A673 (cell line): Measurements from ENCODE around the gene CLUH. TPM values are rescaled to one million over a fixed set of nuclear protein-coding genes. Genes with fewer than 3 reads are reported as not detected.
A peak's percentile ranks its signal among the peaks of the same experiment; 100 is the strongest.

Experiments used
- BruUV-seq: library from RNA; stranded (reverse); fragments of 400-500 nt; replicated peaks from 2 replicates; lab custom pipeline; 2021; lab: Mats Ljungman, UMichigan
- CTCF ChIA-PET: fragments of 300-600 bp; sonication (Branson Sonifier 250); formaldehyde crosslinking; loops from one replicate; lab custom pipeline; 2022; ENCODE audit warnings: antibody characterized with exemption; lab: Charles Lee
- POLR2A ChIA-PET: fragments of 300-600 bp; sonication (Branson Sonifier 250); formaldehyde crosslinking; loops from one replicate; lab custom pipeline; 2022; ENCODE audit warnings: antibody characterized with exemption; ENCODE audit not compliant: low non-redundant PET; lab: Charles Lee
- DNase-seq: peaks from one replicate; pipeline ENCODE4 v3.0.0-alpha.2; 2015; ENCODE audit warnings: low spot score
- H3K27ac ChIP-seq: fragments of 200-600 bp; sonication (generic); 2 replicates; pipeline ENCODE4 v1.5.1; 2016; ENCODE audit warnings: mixed run types, low read depth, mild to moderate bottlenecking, mixed read lengths, antibody characterized with exemption, low read length; ENCODE audit not compliant: poor library complexity, severe bottlenecking
- H3K27me3 ChIP-seq: fragments of 200-600 bp; sonication (generic); replicated peaks from 2 replicates; pipeline ENCODE4 v1.6.1; 2017; ENCODE audit warnings: mixed run types, low read depth, mild to moderate bottlenecking, mixed read lengths, antibody characterized with exemption, low read length; ENCODE audit not compliant: insufficient read depth, poor library complexity
- H3K36me3 ChIP-seq: fragments of 200-600 bp; sonication (generic); 2 replicates; pipeline ENCODE4 v1.6.1; 2016; ENCODE audit warnings: mixed run types, mild to moderate bottlenecking, mixed read lengths, antibody characterized with exemption, low read length; ENCODE audit not compliant: insufficient read depth, poor library complexity, severe bottlenecking
- H3K4me1 ChIP-seq: fragments of 200-600 bp; sonication (generic); 2 replicates; pipeline ENCODE4 v1.6.1; 2017; ENCODE audit warnings: mixed run types, mild to moderate bottlenecking, mixed read lengths, antibody characterized with exemption, low read length; ENCODE audit not compliant: insufficient read depth, poor library complexity, severe bottlenecking
- H3K4me3 ChIP-seq: fragments of 200-600 bp; sonication (generic); 2 replicates; pipeline ENCODE4 v1.5.1; 2016; ENCODE audit warnings: low read depth, mixed run types, mild to moderate bottlenecking, mixed read lengths, low read length; ENCODE audit not compliant: poor library complexity, severe bottlenecking
- H3K9me3 ChIP-seq: fragments of 200-600 bp; sonication (generic); 2 replicates; pipeline ENCODE4 v1.6.1; 2016; ENCODE audit warnings: mixed run types, low read depth, mild to moderate bottlenecking, mixed read lengths, antibody characterized with exemption, low read length; ENCODE audit not compliant: poor library complexity, severe bottlenecking
- CTCF ChIP-seq: fragments of 300-800, 200-600 bp; sonication (generic); conservative IDR thresholded peaks from 2 replicates; pipeline ENCODE4 v1.5.1; 2017; ENCODE audit warnings: low read depth, mild to moderate bottlenecking, antibody characterized with exemption, low read length, moderate library complexity, mixed read lengths
- EZH2 ChIP-seq: fragments of 200-600 bp; sonication (generic); IDR thresholded peaks from 2 replicates; pipeline ENCODE4 v1.6.1; 2017; ENCODE audit warnings: borderline replicate concordance, low read depth, mild to moderate bottlenecking, mixed read lengths, antibody characterized with exemption, low read length; ENCODE audit not compliant: poor library complexity, severe bottlenecking
- intact Hi-C: fragments of 100-400 bp; cut with micrococcal nuclease; formaldehyde crosslinking; loops from one replicate; pipeline ENCODE4 v1.10.0; 2022; ENCODE audit not compliant: unreplicated experiment
- total RNA-seq: library from RNA; stranded (reverse); gene quantifications from 2 replicates; pipeline ENCODE4 v1.2.3, GENCODE V29; 2021

Gene CLUH
- total RNA-seq, 1 experiment from 2014 or later: 162 TPM

DNA sequence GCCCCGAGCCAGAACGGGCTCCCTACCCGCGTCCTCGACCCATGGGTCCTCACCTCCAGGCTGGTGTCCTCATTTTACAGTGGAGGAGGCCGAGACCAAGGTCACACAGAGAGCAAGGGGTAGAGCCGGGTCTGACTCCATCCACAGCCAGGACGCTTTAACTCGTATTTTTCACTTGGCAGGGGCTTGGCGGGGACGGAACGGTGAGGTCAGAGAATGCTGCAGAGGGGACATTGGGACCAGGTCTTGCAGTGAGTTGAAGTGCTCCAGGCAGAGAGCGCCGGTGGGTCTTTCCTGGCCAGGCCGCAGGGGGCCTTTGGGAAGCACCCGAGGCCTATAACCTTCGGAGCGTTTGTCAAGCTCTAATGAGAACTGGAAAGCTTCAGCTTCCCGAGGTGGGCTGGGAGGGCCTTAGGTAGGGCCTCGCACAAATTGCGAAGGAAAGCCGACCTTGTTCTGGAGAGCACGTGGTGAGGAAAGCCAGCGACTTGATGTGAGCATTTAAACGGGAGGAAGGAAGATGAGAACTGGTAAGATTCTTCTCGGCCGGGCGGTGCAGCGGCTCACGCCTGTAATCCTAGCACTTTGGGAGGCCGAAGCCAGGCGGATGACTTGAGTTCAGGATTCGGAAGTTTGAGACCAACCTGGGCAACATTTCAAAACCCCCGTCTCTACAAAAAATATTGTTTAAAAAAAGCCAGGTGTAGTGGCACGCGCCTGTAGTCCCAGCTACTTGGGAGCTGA is 908 bp upstream of the CLUH start:
- intact Hi-C loops: no loop called here

DNA sequence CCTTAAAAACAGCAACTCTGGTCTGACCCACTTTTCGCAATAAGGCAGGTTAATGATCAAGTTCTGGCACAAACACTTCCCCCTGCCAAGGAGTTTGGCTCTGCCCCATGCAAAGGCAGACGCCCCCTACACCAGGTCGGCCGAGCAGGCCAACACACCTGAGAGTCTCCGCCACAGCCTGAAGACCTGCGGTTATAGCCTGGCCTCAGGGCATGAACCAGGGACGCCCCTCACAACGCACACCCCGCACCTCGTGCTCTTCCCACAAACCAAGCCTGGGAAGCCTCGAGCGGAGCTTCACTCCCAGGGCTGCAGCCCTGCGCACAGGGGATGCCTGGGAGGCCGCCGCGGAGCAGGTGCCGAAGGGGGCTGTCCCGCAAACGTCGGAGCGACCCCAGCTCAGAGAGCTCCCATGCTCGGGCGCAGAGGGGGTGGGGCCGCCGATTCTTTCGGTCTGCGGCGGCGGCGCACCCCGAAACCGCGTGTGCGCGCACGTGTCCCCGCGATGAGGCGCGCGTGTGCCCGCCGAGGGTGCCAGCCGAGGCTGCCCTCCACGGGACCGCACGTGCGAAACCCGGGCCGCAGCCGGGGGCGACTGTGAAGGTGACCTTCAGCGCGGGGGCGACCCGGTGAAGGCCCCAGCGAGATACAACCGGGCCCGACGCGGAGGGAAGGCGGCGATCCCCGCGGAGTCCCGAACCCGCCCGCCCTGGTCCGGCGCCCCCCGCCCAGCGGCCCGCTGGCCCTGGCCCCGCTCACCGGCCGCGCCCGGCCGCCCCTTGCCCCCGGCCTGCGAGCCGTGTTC is 559 bp downstream of the CLUH start:
- Histone ChIP-seq H3K27ac (peak overlapping the region; percentile 81), H3K9me3 (no peaks in the 10 kb centered on the region), H3K27me3 (no peaks in the 10 kb centered on the region), H3K4me3 (peak overlapping the region; percentile 88), H3K36me3 (no peaks in the 10 kb centered on the region), H3K4me1 (peaks cover 34% of the 10 kb centered on the region)
- no peak for TF ChIP-seq CTCF
- TF ChIP-seq EZH2: no peak
- CTCF ChIA-PET: interaction anchor here (0.6 kb wide), 2 partner anchors 40 to 75 kb away, joined by 4 to 10 read pairs; no protein-coding TSS in a partner anchor
- DNase-seq: peak; percentile 52
- BruUV-seq: no TSS peak
- intact Hi-C loops: no loop called here
- POLR2A ChIA-PET: interaction anchor here (0.7 kb wide), 1 partner anchor 304 kb away, joined by 4 read pairs; no protein-coding TSS in a partner anchor

More for the DNA sequence above, 908 bp upstream of the CLUH start:
- no peaks in the 10 kb centered on the region for H3K27me3 ChIP-seq
- H3K36me3 ChIP-seq: no peaks in the 10 kb centered on the region
- no peaks in the 10 kb centered on the region for H3K9me3 ChIP-seq
- peaks cover 34% of the 10 kb centered on the region for H3K4me1 ChIP-seq
- H3K27ac ChIP-seq: peak overlapping the region; percentile 81
- TF ChIP-seq CTCF: no peak
- TF ChIP-seq EZH2: no peak
- BruUV-seq: no TSS peak
- peak overlapping the region; percentile 88 for H3K4me3 ChIP-seq
- POLR2A ChIA-PET: interaction anchor here (0.6 kb wide), 2 partner anchors 15 to 70 kb away, joined by 3 to 4 read pairs; no protein-coding TSS in a partner anchor
- CTCF ChIA-PET: no interaction called here
- DNase-seq: no peak

GRCh38 chr17:2710071-2710802 is 1.3 kb downstream of the CLUH start:
- Histone ChIP-seq H3K9me3 (no peaks in the 10 kb centered on the region), H3K4me3 (peak overlapping the region; percentile 88), H3K36me3 (no peaks in the 10 kb centered on the region), H3K27me3 (no peaks in the 10 kb centered on the region), H3K27ac (peak overlapping the region; percentile 81), H3K4me1 (peaks cover 34% of the 10 kb centered on the region)
- POLR2A ChIA-PET: no interaction called here
- CTCF ChIA-PET: interaction anchor here (0.5 to 0.6 kb wide), 2 partner anchors 76 to 1042 kb away, joined by 4 to 6 read pairs; no protein-coding TSS in a partner anchor
- TF ChIP-seq CTCF (no peak), EZH2 (no peak)
- BruUV-seq: TSS peak; percentile 64
- DNase-seq: no peak
- intact Hi-C loops: no loop called here
